GM21390 (cell line): ENCODE measurements around the gene UROS.

Experiments
- ATAC-seq: cut with Tn5 transposase; IDR thresholded peaks from one replicate; pipeline ENCODE4 v1.9.1; 2021; ENCODE audit not compliant: unreplicated experiment

UROS gene

DNA sequence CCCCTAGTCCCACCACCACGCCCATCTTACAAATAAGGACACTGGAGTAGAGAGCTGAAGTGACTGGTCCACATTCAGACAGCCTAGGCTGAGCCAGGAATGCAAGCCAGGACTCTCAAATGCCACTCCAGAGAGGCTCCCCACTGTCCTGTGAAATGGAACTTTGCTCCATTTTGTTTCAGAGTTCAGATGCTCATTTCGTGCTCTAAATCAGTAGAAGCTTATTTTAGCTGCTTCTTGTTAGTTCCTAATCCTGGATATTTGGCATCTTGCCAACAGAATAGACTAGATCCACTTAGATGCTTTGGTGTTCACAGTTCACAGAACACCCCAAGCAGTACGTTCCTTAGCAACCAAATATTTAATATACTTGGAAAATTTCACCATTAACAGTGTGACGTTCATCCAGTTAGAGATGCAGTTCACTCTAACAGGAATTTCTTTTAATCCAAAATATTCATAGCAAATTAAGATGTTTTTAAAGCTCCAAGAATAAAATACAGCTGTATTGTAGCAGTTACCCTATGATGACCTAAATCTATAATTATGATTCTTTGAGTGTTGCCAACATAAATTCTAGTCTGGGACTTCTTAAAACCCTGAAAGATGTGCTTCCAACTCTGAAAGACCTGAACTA is 54.7 kb downstream of the UROS start:
- ATAC-seq = no peak

DNA sequence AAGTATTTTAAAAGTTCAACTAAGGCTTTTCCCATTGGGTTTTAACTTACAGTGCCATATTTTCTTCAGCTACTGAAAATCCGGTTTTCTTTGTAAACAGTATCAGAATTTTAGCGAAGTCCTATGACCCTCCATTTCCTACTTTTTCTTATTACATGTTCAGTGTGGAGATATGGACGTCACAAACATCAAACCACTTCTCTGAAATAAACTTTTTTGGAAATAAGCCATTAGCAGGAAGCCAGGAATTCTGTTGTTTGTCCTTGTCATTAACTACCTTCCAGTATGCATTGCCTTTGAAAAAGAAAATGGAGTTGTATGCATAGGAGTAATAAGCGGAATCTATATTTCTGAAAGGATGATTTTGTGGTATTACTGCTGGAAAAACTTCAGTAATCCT is 56.5 kb downstream of the UROS start:
- no peak for ATAC-seq

DNA sequence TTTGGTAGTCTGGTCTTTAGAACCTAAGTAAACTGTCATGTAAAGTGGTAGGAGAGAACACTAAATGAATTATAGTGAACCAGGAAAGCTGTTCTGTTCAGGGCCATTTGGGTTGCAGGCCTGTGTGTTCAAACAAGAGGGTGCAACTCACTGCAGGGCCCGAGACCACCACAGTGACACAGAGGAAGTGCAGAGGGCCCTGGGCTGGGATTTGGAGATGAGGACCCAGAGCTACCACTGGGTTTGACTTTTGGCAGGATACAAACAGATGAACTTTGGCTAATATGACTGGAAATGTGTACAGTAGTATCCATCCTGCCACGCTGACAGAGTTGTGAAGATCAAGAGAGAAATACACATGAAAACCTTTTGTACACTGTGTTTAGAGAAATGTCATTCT is 57.2 kb downstream of the UROS start:
- ATAC-seq = no peak

DNA sequence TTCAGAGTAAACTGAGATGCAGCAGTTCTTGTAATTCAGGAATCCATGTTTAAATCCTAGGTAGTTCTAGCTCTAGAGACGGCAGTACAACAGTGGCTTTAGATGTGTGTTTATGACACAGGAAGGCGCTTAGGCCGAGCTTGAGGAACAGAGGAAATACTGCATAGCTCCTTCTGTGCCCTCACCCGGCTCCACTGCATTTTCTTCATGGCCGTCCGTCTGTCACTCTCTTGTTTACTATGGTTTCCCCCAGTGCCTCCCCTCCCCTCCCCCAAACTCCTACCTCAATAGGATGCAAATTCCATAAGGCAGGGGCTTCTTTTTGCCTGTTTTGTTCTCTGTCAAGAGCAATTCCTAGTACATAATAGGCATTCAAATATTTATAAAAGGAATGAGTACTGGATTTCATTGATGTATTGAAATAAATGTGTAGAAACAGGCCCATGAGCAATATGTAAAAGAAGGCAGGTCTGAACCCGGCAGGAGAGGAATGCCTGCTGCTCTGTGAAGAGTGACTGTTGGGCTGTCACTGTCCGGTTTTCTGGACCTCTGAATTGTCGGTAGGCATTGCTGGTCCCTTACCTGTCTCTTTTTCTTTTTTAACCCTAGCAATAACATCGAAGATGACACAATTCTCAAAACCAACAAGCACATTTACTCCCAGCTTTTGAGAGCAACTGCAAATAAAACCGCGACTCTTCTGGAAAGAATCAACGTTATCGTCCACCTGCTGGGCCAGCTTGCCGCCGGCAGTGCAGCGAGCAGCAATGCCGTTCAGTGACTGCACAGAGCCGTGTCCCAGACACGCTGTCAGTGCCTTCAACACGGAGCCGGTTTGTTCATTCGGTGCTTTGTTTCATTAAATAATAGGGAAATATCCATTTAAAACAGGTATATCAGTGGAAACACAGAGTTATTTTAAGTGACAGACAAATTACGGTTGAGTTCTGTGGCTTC is 60.1 kb downstream of the UROS start:
- no peak for ATAC-seq

DNA sequence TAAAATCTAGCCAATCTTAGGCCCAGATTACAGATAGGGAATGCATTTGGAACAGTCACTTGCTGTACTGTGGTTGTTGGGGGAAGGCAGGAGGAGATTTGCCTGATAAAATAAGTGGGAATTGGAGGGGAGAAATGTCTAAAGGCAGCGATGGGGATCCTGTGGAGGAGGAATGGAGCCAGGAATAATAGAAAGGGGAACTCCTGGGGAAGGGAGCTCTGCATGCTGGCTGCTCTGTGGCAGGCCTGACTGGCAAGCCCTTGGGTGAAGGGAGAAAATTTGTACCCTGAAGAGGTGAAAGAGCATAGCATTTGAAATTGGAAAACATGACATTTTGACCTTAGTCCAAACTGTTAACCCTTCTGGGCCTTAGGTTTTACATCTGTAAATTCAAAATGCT is 61.1 kb downstream of the UROS start:
- no peak for ATAC-seq

DNA sequence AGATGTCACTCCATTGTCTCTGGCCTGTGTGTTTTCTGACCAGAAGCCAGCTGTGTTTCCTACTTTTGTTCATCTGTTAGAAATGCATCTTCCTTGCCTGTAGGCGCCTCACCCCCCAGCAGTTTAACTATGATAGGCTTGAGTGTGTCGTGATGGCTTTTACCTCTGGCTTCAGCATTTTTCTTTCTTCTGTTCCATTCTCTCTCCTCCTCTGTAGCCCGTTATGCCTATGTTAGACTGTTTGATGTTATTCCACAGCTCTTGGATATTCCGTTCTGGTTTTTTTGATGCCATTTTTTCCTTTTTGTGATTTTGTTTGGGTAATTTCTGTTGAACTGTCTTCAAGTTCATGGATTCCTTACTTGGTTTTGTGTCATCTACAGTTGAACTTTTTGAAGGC is 65.3 kb downstream of the UROS start:
- no peak for ATAC-seq

DNA sequence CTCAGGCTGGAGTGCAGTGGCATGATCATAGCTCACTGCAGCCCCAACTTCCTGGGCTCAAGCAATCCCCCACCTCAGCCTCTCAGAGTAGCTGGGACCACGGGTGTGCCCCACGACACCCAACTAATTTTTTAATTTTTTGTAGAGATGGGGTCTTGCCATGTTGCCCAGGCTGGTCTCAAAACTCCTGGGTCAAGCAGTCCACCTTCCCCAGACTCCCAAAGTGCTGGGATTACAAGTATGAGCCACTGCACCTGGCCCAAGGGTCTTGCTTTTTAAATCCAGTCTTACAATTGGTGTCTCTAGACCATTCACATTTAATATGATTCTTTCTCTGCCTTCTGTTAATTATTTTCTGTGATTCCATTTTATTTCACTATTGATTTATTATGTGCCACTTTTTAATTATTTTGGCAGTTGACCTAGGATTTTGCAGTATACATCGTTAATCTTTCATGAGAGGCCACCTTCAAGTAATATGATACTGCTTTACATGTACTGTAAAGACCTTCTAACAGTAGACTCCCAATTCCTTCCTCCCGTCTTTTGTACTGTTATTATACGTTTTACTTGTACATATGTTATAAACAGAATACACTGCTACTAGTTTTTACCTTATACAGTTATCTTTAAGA is 66.1 kb downstream of the UROS start:
- no peak for ATAC-seq

DNA sequence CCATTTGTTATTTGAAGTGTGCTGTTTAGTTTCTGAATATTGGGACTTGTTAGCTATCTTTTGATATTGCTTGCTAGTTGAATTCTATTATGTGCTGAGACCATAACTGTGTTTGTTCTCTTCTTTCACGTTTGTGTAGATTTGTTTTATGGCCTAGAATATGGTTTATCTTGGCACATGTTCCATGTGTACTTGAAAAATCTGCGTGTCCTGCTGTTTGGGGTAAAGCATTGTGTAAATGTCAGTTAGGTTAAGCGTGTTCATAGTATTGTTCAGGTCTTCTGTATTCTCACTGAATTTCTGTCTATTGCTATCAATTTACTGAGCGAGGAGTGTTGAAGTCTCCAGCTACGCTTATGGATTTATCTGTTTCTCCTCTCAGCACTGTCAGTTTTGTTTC is 66.9 kb downstream of the UROS start:
- ATAC-seq = no peak

DNA sequence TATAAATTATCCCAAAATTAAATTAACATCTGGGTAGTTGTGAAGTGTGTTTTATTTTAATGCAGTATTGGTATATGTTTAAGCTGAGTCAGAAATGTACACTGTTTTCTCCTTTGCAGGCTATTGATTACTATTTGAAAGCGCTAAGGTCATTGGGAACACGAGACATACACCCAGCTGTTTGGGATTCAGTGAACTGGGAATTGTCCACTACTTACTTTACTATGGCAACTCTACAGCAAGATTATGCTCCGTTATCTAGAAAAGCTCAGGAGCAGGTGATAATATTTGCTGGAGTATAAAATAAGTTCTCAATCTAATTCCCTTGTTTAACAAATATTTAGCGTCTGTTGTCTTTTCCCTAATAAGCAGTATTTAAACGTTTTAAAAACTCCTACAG is 75.6 kb downstream of the UROS start:
- ATAC-seq = no peak

DNA sequence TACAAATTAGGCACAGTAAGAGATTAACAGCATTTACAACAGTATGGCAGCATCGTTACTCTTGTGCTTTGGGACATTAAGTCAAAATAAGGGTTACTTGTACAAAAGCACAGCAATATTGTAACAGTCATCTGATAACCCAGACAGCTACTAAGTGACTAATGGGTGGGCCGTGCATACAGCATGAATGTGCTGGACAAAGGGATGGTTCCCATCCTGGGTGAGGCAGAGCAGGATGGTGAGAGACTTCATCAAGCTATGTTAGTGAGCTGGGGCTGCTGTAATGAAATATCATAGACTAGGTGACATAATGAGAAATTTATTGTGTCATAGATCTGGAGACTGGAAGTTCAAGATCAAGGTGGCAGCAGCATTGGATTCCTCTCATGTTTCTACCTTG is 78.1 kb downstream of the UROS start:
- ATAC-seq = no peak

DNA sequence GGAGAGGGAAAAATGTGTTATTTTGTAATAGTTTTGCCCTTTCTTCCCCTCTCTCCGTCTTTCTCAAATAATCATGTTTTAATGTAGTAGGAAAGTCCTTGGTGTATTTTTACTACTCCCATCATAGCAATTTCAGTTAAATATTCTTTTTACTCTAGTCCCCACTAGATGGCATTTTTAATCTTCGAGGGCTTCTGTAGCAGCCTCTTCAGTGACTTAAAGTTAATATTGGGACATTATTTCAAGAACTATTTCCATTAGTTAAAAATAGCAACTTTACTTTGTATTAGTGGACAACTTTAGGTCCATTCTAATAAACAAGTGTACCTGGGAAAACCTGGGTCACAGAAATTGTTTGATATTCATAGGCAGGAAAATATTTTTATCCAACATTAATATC is 80.6 kb downstream of the UROS start:
- no peak for ATAC-seq

DNA sequence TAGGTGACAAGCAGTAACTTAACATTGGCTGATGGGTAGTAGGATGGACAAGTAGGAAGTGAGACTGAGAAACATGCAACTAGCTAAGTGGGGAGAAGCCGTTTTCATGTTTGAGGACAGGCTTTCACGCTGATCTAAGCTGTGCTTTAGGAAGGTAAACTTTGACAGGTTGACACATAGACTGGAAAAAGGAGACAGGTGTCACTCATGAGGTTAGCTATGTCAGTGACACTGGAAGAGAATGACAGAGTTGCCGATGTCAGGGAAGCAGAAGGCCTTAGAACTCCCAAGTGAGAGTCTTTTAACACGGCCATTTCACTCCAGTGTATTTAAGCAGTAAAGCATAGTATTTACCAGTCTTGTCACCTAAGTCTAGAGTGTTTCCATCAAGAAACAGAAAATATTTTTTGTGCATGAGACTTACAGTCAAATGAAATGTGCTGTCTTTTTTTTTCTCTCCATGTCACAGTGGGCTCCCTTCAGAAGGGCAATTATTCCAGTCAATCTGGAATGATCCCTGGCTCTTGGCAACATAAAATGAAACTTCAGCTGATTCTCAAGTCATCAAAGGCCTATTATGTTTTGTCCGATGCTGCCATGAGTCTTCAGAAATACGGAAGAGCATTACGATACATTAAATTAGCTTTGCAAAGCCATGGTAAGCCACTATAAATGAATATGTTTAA is 82.9 kb downstream of the UROS start:
- no peak for ATAC-seq
